Stimulated activated CD4-positive, alpha-beta T cell treated with anti-CD3 and anti-CD28 coated beads, Interleukin-4, amount 100 ng/mL, for 1 hour (primary cell): Measurements from ENCODE around the gene SLC24A3.

Experiments used
- DNase-seq: peaks from one replicate; pipeline ENCODE4 v3.0.0-alpha.2; 2020

SLC24A3 gene

GRCh38 chr20:19520261-19520660, 307.8 kb downstream of the SLC24A3 start:
- no peak for DNase-seq

DNA sequence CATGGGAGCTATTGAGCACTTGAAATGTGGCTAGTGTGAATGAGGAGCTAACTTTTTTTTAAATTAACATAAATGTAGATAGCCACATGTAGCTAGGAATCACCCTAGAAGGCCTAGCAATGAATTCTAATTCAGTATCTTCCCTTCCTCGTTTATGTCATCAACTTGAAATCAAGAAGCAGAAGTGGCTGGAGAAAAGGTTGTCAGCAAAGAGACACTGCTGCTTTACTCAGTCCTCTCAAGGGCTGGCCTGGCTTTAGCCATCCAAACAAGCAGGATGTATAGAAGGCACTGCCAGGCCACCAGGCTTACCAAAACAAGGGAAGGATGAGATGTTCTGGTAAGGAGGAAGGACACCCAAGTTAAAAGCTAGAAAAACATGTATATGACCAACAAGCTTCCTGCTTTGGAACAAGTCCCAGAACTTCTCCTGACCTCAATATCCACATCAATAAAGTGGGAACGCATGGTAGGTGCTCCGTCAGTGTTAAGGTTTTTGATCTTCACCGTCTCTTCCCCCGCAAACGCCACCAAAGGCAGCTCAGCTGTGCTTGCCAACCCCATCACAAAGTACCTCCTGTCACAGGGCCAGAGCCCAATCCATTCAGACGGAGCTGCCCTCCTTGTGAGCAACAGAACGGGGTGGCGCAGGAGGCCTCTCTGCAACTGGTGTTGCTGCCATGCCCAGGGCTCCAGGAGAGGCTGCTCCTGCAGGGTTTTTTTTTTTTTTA, 309.8 kb downstream of the SLC24A3 start:
- DNase-seq = no peak

GRCh38 chr20:19522836-19523590, 310.6 kb downstream of the SLC24A3 start:
- DNase-seq = no peak

DNA sequence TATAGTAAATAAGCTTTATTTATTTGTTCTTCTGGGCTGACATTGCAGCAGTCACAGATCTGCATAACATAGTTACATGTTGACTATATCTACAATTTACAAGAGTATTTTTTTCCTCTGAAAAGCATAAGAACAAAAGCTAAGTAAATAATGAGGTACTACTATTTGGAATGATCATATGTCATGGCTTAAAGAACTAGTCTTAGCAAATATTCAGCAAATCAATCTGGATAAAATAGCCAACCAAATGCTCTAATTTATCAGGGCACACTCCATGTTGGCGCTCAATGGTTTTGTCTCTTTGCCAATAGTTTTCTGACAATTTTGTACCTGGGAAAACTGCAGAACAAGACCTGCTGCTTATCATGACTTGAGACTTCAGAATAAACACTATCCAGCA, 312.2 kb downstream of the SLC24A3 start:
- no peak for DNase-seq

DNA sequence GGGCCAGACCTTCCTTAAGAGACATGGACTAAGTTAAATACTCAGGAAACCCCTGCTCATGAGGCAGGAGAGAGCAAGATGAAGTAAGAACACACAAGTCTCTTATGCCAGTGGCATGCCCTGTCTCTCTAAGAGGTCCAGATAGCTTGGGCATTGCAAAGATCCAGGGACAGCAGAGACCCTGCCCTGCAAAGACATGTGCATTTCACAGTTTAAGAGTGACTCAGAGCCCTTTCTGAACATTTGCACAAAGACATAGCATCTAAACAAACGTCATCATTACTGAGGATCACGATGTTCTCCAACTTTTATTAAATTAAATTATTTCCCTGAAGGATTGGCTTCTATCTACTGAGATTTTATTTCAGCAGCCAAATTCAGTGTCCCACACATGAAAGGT, 315.1 kb downstream of the SLC24A3 start:
- DNase-seq = no peak

- no peak for DNase-seq
These were observed 316.0 kb downstream of the SLC24A3 start for GRCh38 chr20:19528286-19529030.

GRCh38 chr20:19530006-19530405, 317.6 kb downstream of the SLC24A3 start:
- DNase-seq = no peak

DNA sequence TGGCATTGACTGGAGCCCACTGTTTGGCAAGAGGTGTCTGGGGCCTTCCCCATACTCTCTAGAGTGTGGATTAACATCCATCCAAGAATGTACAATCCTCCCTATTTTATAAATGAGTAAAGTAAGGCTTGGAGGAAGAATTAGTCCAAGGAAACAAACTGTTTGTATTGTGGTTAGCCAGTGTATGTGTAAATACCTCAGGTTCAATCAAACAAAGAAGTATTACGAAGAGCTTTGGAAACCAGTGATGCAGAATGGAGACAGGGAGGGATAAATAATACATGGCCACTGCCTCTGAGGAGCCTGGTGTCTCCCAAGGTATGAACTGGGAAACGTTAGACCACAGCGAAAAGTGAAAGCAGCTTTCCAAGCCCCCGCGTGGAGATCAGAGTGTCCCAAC, 319.0 kb downstream of the SLC24A3 start:
- no peak for DNase-seq

- DNase-seq = no peak
These were observed 326.1 kb downstream of the SLC24A3 start for GRCh38 chr20:19538556-19538955.

DNA sequence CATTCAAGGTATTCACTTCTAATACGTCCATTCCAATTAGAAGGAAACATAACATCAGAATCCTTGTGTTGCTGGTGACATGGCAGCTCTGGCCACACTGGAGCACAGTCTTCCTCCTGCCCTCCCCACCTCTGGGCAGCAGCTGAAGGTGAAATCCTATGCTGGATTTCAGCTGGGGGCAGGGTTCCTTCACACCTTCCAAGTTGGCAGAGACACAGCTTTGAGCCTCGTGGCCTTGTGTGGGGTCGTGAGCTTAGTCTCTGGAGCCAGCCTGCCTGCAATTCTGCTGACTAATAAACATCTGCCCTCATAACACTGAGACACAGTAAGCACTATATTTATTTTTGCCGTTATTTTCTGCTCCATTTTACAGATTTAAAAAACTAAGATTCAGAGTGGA, 326.7 kb downstream of the SLC24A3 start:
- no peak for DNase-seq

GRCh38 chr20:19540392-19540791, 327.9 kb downstream of the SLC24A3 start:
- peak; percentile 10 for DNase-seq

DNA sequence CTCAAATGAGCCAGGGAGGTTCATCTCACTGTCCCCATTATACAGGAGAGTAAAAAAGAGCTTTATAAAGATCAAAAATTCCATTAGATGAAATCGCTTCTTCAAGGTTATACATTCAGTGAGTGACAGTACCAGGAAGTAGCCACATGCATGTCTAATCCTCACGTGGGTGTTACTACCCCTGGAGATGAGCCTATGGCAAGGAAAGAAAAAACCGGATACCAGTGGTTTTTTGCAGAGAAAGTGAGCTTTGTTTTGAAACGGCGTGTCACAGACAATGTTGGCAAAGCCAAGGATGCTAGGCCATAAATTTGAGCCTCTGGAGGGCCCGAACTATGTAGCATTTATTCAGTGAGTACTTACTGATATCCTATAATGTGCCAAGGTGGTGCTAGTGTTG, 330.7 kb downstream of the SLC24A3 start:
- DNase-seq = no peak

DNA sequence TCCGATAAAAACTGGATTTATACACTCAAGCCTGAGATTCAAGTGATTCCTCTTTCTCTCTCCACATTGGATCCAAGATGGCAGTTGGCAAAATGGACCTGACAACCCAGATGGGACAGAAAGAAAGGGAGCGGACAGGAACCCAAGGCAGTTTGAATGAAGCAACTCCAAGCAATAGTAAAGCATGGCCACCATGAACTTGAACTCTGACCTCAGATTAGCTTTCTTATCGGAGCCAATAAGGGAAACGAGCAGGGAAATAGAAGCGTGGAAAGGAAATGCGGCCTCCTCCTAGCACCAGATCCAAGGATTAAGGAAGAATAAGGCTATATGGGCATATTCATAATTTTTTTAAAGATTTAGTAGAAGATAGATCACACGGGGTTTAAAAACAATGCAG, 332.2 kb downstream of the SLC24A3 start:
- DNase-seq = no peak

GRCh38 chr20:19546648-19547047, 334.2 kb downstream of the SLC24A3 start:
- DNase-seq = no peak

- DNase-seq = no peak
These were observed 335.1 kb downstream of the SLC24A3 start for GRCh38 chr20:19547547-19547946.

- no peak for DNase-seq
These were observed 337.5 kb downstream of the SLC24A3 start for GRCh38 chr20:19549896-19550295.

DNA sequence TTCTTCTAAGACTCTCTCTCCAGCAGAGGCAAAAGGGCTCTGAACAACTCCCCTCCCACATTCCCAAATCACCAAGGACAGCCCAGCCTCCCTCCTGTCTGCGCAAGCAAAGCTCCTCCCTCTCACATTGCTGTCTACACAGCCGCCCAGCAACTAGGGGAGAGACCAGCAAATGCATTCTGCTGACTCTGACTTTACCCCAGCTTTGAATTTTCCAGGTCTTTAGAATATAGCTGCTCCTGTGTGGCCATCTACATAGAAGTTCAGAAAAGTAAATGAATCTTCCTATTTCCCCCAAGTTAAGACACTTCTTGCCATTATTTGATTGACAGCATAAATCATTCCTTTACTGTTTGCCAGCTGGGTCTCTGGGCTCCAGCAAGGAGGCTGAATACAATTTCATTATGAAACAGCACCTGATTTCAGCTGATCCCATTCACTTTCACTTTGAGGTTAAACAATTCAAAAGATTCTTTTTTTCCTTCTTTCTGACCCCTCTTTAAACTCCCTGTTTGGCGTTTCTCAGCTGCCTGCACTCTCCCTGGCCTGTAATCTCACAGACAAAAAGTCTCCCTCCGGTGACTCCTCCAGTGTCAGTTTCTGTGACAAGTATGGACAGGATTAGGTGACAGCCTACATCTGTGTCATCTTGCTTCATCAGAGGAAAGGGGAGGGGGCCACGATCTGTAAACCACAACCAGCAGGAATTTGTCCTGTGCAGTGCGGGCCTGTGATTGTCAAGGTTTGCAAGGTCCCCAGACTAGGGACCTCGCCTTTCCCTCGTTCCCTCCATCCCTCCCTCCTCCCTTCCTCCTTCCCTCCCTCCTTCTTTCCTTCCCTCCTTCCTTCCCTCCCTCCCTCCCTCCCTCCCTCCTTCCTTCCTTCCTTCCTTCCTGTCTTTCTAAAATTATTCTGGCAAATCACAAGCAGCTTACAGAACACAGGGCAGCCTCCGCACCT, 340.1 kb downstream of the SLC24A3 start:
- DNase-seq = no peak

DNA sequence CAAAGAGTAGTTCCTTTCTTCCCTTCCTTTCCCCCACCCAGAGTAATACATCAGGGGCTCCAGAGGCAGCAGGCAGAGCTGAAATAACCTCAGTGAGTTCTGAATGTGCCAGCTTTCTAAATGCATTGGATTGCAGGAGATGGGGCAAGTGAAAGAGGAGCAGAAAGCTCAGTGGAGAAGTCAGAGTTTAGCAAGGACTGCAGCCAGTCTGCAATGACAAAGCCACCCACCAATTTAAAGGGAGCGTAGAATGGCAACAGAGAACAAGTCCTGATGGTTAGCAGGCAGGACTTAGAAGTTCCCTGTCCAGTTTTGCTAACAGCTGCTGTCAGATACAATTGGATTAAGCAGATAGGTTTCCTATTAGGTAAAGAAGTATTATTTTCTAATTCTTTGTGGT, 342.2 kb downstream of the SLC24A3 start:
- DNase-seq = no peak

DNA sequence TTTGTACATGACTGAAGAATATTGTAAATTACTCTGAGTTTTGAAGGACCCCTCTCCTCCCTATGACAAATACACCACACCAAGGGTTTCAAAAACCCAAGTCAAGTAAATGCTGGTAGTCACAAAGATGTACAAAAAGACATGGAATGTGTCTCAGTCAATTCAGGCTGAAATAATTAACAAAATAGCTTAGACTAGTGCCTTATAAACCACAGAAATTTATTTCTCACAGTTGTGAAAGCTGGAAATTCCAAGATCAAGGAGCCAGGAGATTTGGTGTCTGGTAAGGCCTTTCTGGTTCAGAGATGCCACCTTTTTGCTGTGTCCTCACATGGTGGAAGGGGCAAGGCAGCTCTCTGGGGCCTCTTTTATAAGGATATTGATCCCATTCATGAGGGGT, 343.3 kb downstream of the SLC24A3 start:
- no peak for DNase-seq

- no peak for DNase-seq
These were observed 344.8 kb downstream of the SLC24A3 start for GRCh38 chr20:19557291-19557690.

DNA sequence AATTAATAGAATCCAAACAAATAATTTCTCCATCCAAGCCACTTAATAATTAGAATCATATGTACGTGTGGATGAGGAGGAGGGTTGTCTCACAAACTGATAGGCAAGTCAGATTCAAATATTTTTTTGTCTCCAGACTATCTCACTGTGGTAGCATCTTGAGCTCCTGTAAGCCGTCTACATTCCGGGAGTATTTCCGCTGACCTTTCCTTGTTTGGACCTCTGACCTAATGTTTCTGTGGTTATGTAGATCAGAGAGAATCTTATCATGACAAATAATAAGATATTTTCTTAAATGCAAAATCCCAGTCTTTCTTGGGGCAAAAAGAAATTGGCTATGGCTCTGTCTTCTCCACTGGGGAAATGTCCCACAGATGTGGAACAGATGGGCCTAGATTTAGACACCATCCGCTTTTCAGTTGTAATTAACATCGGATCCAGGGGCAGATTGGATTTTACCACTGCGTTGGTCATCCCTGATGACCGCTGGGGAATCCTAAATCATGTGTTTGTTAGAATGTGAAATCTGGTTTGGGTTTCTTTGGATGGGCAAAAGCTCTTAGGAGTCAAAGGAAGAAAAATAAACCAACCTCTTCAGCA, 348.5 kb downstream of the SLC24A3 start:
- no peak for DNase-seq

- no peak for DNase-seq
These were observed 350.0 kb downstream of the SLC24A3 start for GRCh38 chr20:19562426-19562825.
